SK-N-SH treated with all-trans-retinoic acid at 6 μM for 48 hours (cell line): ENCODE measurements around the gene N4BP2.

Experiments used
- ARNTL ChIP-seq: fragments of 450-650 bp; formaldehyde crosslinking; IDR thresholded peaks from 2 replicates; pipeline ENCODE4 v1.5.0; 2020; ENCODE audit warnings: low read depth, mild to moderate bottlenecking, moderate library complexity, borderline replicate concordance
- CSDC2 ChIP-seq: fragments of 250-450 bp; sonication (Bioruptor Pico); IDR thresholded peaks from 2 replicates; pipeline ENCODE4 v1.5.0; 2020; ENCODE audit warnings: mild to moderate bottlenecking, moderate library complexity
- GLIS3 ChIP-seq: fragments of 250-450 bp; sonication (Bioruptor Pico); IDR thresholded peaks from 2 replicates; pipeline ENCODE4 v1.5.0; 2020; ENCODE audit warnings: mild to moderate bottlenecking, moderate library complexity
- PATZ1 ChIP-seq: fragments of 250-450 bp; sonication (Bioruptor Pico); IDR thresholded peaks from 2 replicates; pipeline ENCODE4 v1.8.0; 2020; ENCODE audit warnings: mild to moderate bottlenecking, moderate library complexity, borderline replicate concordance

- no peak for TF ChIP-seq ARNTL (CRISPR knock-in tag)
- TF ChIP-seq GLIS3 (CRISPR knock-in tag): no peak
- no peak for TF ChIP-seq PATZ1
- no peak for TF ChIP-seq CSDC2 (CRISPR knock-in tag)
These were observed 111.4 kb downstream of the N4BP2 start for GRCh38 chr4:40168070-40168469.
